ENCODE measurements around the gene ZNF816. TPM values are rescaled to one million over a fixed set of nuclear protein-coding genes. Genes with fewer than 3 reads are reported as not detected.

Gene ZNF816
- total and polyA plus RNA-seq, 2 of the 8 experiments (the other 6 are each of a cell fraction or from before 2014, with no cell fraction given): 2.7 to 13.2 TPM

DNA sequence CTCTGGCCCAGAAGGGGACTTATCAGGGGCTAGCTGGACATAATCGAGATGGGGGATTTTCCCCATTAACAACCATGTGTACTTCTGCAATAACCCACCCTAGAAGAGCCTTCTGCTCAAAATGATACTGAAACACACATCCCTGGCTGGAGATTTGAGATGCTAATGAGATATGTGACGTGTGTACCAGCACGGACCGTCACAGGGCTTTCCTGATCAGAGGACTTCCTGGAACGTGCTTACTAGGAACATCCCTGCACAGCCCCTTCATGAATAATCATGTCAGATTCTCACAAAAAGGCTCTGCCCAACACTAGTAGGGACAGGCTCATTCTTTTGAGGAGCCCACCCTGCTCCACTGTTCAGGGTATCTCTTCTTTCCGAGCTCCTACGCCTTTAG lies 44.5 kb upstream of the ZNF816 start (continued):
- TF ChIP-seq JUN (IDR thresholded peaks at IDR 0.05; ENCODE audit: low read depth, low read length) (no peak), SUZ12 (IDR thresholded peaks at IDR 0.05; ENCODE audit: low read length) (no peak), SP2 (IDR thresholded peaks at IDR 0.05; ENCODE audit: low read length) (no peak), NRF1 (IDR thresholded peaks at IDR 0.05; ENCODE audit: low read depth, low read length) (no peak), EGR1 (IDR thresholded peaks at IDR 0.05; ENCODE audit: borderline replicate concordance, low read depth, low read length) (no peak), BRCA1 (IDR thresholded peaks at IDR 0.05; ENCODE audit: low read depth, low read length) (no peak), SP4 (IDR thresholded peaks at IDR 0.05; ENCODE audit: low read length) (no peak)

Data from H1 (cell line).